Vagina (tissue), 2 donors: ENCODE measurements around the gene PMEPA1. TPM values are rescaled to one million over a fixed set of nuclear protein-coding genes. Genes with fewer than 3 reads are reported as not detected.

ENCODE experiments used
- DNase-seq, 2 donors: peaks; one replicate each; pipeline ENCODE4 v3.0.0-alpha.2; 2017; ENCODE audit errors: extremely low spot score in 2 of 2
- H3K27ac ChIP-seq: fragments of 200-600 bp; sonication (generic); one replicate; pipeline ENCODE4 v1.5.1; 2019
- H3K27me3 ChIP-seq: fragments of 200-600 bp; sonication (generic); one replicate; pipeline ENCODE4 v1.5.1; 2019
- H3K36me3 ChIP-seq, 2 donors: fragments of 200-600 bp; sonication (generic); one replicate each; pipeline ENCODE4 v1.5.1; 2017 to 2019
- H3K4me1 ChIP-seq: fragments of 200-600 bp; sonication (generic); one replicate; pipeline ENCODE4 v1.5.1; 2019
- H3K4me3 ChIP-seq, 2 donors: fragments of 200-600 bp; sonication (generic); 1 replicate in 1 of 2; 2 replicates in 1 of 2; pipeline ENCODE4 v1.5.1; 2016 to 2019
- H3K9me3 ChIP-seq: fragments of 200-600 bp; sonication (generic); one replicate; pipeline ENCODE4 v1.5.1; 2019
- CTCF ChIP-seq, 3 experiments: fragments of 450-650 bp in 2 of 3; fragments of 200-600 bp in 1 of 3; sonication (generic) in 1 of 3; IDR thresholded peaks; one replicate each; pipeline ENCODE4 v1.5.1; 2017 to 2019; ENCODE audit warnings: antibody characterized with exemption in 3 of 3, mild to moderate bottlenecking in 2 of 3, moderate library complexity in 2 of 3
- POLR2A ChIP-seq, 2 donors: fragments of 450-650 bp; IDR thresholded peaks; one replicate each; pipeline ENCODE4 v1.6.1; 2017; ENCODE audit warnings: antibody characterized with exemption in 2 of 2, mild to moderate bottlenecking in 2 of 2, moderate library complexity in 2 of 2
- POLR2AphosphoS5 ChIP-seq, 2 donors: sonication (generic); formaldehyde crosslinking; IDR thresholded peaks; one replicate each; pipeline ENCODE4 v1.9.0; 2017; ENCODE audit warnings: antibody characterized with exemption in 2 of 2, mild to moderate bottlenecking in 2 of 2, low read depth in 1 of 2; ENCODE audit not compliant: insufficient read depth in 1 of 2
- intact Hi-C: fragments of 100-400 bp; cut with DNase I; formaldehyde crosslinking; loops from one replicate; pipeline ENCODE4 v1.15.1; 2023
- total RNA-seq: library from RNA; depleted of rRNA; stranded (reverse); fragments of >200 nt; gene quantifications from one replicate; pipeline ENCODE4 v1.2.3, GENCODE V29; 2016

Gene PMEPA1
- total RNA-seq, 1 donor from 2014 or later = 11.3 TPM

DNA sequence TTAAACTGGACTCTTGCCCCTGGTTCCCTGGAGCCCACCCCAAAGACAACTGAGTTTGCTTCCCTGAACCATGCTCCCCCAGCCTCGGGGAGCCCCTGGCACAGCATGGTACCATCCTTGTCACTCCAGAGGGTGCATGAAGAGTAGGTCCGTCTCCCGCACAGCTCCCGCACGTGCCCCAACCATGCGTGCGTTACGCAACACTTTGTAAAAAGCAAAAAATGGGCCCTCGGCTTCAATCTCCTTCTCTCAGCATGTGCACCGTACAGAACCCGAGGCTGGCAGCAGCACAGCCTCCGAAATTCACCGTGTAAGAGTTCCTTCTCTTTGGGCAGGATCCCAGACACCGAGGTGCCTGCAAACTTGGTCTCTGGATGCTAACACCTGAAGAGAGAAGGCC lies 5.6 kb downstream of the PMEPA1 start:
- no peak for DNase-seq
- Histone ChIP-seq H3K27me3 (no peaks in the 10 kb centered on the region), H3K9me3 (no peaks in the 10 kb centered on the region), H3K4me1 (peaks cover 85% of the 10 kb centered on the region), H3K27ac (peak overlapping the region; percentile 78), H3K36me3 (no peaks in the 10 kb centered on the region), H3K4me3 (no peak overlapping the region)
- intact Hi-C loops = no loop called here
- TF ChIP-seq POLR2A (IDR thresholded peaks at IDR 0.05) = no peak

GRCh38 chr20:57703013-57703412 lies 6.8 kb downstream of the PMEPA1 start:
- Histone ChIP-seq H3K27me3 (no peaks in the 10 kb centered on the region), H3K4me3 (no peak overlapping the region), H3K27ac (peak overlapping the region; percentile 78), H3K4me1 (peaks cover 87% of the 10 kb centered on the region), H3K9me3 (no peaks in the 10 kb centered on the region), H3K36me3 (no peaks in the 10 kb centered on the region)
- no peak for TF ChIP-seq CTCF (IDR thresholded peaks at IDR 0.05)
- TF ChIP-seq POLR2A (IDR thresholded peaks at IDR 0.05) = no peak
- TF ChIP-seq POLR2AphosphoS5 (IDR thresholded peaks at IDR 0.05; ENCODE audit: insufficient read depth in 1 of 2, low read depth in 1 of 2) = no peak
- intact Hi-C loops = no loop called here
- DNase-seq = no peak

DNA sequence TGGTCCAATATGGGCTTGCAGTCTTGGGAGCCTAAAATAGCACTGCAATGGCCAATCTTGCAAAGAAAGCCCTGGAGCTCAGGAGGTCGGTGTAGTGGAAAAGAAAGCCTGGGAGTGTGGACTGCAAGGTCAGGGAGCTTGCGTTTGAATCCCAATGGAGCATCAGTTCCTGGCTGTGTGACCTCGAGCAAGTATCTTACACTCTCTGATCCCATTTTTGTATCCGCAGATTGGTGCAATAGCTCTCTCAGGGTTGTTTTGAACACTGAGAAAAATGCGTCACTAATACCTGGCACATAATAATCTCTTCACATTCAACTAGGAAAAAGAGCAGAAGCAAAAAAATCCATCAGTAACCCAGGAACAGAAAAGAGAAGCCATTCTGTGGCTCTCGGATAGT lies 7.3 kb downstream of the PMEPA1 start:
- no peak for TF ChIP-seq CTCF (IDR thresholded peaks at IDR 0.05)
- no peak for TF ChIP-seq POLR2AphosphoS5 (IDR thresholded peaks at IDR 0.05; ENCODE audit: insufficient read depth in 1 of 2, low read depth in 1 of 2)
- TF ChIP-seq POLR2A (IDR thresholded peaks at IDR 0.05) = no peak
- intact Hi-C loops = no loop called here
- no peak overlapping the region for H3K4me3 ChIP-seq
- H3K36me3 ChIP-seq = no peaks in the 10 kb centered on the region
- H3K9me3 ChIP-seq = no peaks in the 10 kb centered on the region
- H3K4me1 ChIP-seq = peaks cover 88% of the 10 kb centered on the region
- H3K27me3 ChIP-seq = no peaks in the 10 kb centered on the region
- DNase-seq = no peak
- H3K27ac ChIP-seq = no peak overlapping the region

DNA sequence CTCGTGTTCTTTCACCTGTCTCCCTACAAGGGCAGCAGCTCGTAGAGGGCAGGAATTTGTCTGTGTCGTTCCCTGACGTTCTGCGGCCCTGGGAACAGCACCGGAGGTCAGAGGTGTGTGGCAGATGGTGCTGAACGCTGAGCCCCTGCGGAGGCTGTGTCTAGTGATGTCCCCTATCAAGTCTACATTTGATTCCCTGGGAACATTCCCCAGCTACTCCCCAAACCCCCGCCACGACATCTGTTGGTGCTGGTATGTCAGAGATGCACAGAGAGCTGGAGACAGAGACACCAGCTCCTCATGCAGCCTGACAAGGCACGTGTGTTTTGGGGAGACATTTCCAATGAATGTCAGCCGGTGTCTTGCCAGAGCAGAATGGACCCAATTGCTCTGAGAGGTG lies 7.7 kb downstream of the PMEPA1 start:
- TF ChIP-seq POLR2A (IDR thresholded peaks at IDR 0.05) = no peak
- TF ChIP-seq POLR2AphosphoS5 (IDR thresholded peaks at IDR 0.05; ENCODE audit: insufficient read depth in 1 of 2, low read depth in 1 of 2) = no peak
- TF ChIP-seq CTCF (IDR thresholded peaks at IDR 0.05) = no peak
- Histone ChIP-seq H3K27me3 (no peaks in the 10 kb centered on the region), H3K4me3 (no peak overlapping the region), H3K27ac (no peak overlapping the region), H3K4me1 (peaks cover 87% of the 10 kb centered on the region), H3K36me3 (no peaks in the 10 kb centered on the region), H3K9me3 (no peaks in the 10 kb centered on the region)
- intact Hi-C loops = no loop called here
- DNase-seq = no peak

GRCh38 chr20:57701651-57702050 lies 8.2 kb downstream of the PMEPA1 start:
- no peak for DNase-seq
- Histone ChIP-seq H3K9me3 (no peaks in the 10 kb centered on the region), H3K4me1 (peaks cover 89% of the 10 kb centered on the region), H3K27me3 (no peaks in the 10 kb centered on the region), H3K4me3 (no peak overlapping the region), H3K27ac (peak overlapping the region; percentile 11), H3K36me3 (no peaks in the 10 kb centered on the region)
- intact Hi-C loops = no loop called here
- TF ChIP-seq CTCF (IDR thresholded peaks at IDR 0.05) (no peak), POLR2AphosphoS5 (IDR thresholded peaks at IDR 0.05; ENCODE audit: insufficient read depth in 1 of 2, low read depth in 1 of 2) (no peak), POLR2A (IDR thresholded peaks at IDR 0.05) (no peak)

- TF ChIP-seq POLR2AphosphoS5 (IDR thresholded peaks at IDR 0.05; ENCODE audit: insufficient read depth in 1 of 2, low read depth in 1 of 2) (no peak), CTCF (IDR thresholded peaks at IDR 0.05) (no peak), POLR2A (IDR thresholded peaks at IDR 0.05) (no peak)
- Histone ChIP-seq H3K9me3 (no peaks in the 10 kb centered on the region), H3K27me3 (no peaks in the 10 kb centered on the region), H3K27ac (peak overlapping the region; percentile 11), H3K4me1 (peaks cover 89% of the 10 kb centered on the region), H3K4me3 (no peak overlapping the region), H3K36me3 (no peaks in the 10 kb centered on the region)
- intact Hi-C loops = no loop called here
- no peak for DNase-seq
Observed at GRCh38 chr20:57701090-57701489, 8.7 kb downstream of the PMEPA1 start.
